Measurements from ENCODE around the gene LMX1A.

DNA sequence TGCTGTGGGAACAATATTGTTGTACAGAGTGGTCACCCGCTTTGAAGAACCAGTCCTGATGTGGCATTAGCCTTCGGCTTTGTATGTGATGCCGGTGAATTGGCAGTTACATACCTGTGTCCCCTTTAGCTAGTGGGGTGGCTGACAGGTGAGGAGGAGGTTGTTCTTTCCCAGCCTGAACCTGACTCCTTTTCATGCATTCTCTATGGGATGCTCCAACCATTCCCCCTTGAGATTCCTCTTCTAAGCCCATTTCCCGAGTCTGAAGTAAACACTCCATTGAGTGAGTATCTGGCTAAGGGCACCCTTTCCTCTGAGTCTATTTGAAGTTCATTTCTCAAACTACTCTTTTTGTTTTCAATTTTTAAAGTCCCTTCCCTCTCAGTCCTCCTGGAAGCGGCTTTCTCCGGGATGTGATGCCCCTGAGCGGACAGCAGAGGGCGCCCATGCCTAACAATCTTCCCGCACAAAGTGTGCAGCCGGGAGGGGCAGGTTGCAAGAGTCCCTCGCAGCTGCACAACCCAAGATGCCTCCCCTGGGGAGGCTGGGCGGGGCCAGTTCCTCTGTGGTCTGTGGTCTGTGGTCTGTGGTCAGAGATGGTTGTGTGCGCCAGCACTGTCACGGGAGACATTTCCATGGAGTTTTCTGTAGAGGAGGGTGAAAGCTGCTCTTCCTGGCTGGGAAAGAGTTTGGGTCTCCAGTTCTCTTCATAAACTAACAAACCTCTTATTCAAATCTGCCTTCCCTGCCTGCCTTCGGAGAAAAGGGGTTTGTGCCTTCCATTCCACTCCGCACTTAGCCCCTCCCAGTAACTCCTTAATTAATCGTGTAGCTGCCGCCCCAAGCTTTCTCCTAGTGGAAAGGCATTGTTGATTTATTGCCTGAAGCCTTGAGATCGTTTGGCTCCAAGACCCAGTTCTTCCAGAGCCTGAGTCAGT is 36.4 kb upstream of the LMX1A start:
- TF ChIP-seq TEAD2 (tag; IDR thresholded peaks at IDR 0.05) = no peak
- TF ChIP-seq CEBPB (tag; IDR thresholded peaks at IDR 0.05) = no peak
- TF ChIP-seq CREM (IDR thresholded peaks at IDR 0.05; ENCODE audit: low read depth) = no peak
